Stimulated activated CD8-positive, alpha-beta memory T cell treated with anti-CD3 and anti-CD28 coated beads, Interleukin-12 subunit alpha, Interleukin-12 subunit beta, amount 100 ng/mL, for 4 hours (primary cell): ENCODE measurements around the gene GALNT2.

Experiments
- DNase-seq: peaks from one replicate; pipeline ENCODE4 v3.0.0-alpha.2; 2020; ENCODE audit warnings: low read depth

GALNT2 gene

DNA sequence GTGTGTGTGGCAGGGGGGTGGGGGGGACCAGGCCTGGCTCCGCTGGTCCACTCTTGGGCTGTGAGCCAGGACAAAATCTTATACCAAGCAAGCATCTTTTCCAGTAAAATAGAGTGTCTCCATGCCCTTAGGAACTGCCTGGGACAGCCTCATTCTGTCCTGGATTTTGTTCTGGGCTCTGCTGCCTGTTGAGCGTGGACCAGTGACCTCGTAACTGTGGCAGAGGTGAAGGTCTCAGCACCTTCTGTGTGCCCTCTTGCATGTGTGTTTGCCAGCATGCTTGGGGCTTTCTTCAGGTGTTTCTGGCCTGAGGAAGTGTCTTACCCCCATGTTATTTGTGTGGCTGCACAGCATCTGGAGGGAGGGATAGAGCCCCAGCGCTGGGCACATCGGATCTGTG, 45.7 kb downstream of the GALNT2 start:
- no peak for DNase-seq

DNA sequence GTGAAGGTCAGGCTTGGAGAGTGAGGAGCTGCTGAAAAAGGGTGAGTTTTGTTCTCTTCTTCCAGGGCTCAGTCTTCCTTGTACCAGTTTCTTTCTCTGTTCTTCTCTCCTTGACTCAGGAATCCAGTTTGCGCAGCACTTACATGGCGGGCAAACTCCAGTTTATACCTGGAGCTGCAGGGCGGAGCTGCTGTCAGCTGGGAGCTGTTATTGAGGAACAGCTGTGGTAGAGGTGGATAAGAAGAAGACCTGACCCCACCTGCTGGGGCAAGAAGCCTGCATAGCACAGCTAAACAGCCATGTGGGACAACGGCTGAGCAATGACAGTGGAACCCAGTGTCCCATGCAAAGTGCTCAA, 46.2 kb downstream of the GALNT2 start:
- no peak for DNase-seq

DNA sequence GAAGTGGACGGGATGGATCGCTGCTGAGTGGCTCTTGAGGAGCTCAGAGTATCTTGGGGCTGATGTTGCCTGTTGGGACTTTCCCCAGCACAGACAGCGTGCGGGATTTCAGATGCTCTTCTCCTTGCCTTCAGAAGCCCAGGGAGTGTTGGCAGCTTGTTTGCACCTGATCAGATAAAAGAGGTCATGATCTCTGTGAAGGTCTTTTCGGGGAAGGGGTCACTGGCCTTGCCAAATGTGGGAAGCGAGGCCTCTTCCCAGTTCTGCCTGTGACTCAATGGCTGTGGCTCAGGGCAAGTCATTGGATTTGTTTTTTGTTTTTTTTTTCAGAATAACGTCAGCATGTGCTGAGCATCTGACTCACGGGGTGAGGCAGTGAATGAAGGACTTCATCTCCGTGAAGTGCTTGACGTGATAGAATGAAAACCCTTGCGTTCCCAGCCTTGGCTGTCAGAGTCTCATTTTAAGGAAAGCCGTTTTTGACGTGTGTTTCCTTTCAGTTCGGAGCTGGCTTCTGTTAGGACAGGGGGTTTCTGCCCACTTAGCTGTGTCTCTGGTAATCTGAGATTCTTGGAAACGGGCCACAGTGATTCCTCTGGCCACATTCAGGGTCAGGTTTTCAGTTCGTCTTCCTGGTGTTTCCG, 46.7 kb downstream of the GALNT2 start:
- no peak for DNase-seq

DNA sequence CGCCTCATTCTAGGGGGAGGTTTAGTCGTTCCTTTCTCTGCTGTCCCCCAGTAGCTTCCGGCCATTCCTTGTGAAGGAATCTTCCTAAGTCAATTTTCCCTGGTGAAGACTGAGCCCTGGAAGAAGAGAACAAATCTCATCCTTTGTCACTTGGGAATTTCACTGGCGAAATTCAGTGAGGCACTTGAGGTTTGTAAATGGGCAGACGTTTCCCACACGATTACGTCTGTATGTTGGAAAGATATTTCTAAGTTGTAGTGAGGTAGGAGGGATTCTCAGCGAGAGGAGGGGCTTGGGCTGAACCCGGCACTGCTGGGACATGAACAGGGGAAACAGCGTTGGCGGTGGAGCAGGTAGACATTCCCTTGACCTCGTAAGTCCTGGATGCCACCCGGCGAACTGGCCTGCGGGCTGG, 47.2 kb downstream of the GALNT2 start:
- no peak for DNase-seq

DNA sequence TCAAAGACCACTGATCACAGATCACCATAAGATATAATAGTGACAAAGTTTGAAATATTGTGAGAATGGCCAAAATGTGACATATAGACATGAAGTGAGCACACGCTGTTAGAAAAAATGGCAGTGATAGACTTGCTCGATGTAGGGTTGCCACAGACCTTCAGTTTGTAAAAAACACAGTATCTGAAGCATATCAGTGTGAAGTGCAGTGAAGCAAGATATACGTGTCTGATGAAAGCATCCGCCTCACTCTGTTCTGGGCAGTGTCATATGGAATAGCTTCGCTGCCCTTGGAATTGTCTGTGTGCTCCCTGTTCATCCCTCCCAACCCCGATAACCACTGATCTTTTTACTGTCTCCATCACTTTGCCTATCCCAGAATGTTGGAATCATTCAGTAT, 50.7 kb downstream of the GALNT2 start:
- no peak for DNase-seq

DNA sequence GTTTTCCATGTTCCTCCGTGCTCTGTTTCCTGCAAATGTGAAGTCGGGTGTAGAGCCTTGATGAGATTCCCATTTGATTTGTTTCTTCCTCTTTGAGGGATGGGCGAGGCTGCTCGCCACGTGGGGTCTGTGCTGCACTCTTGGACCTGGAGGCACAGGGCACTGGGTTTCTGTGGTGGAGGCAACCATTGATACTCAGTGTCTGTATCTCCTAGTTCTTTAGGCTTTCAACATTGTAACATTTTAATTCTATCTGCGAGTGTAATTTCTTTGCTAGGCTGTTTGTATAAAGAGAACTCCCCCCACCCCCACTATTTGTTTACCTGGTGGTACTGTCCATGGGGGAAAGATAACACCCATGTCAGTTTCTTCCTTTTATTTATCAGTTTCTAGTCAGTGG, 52.3 kb downstream of the GALNT2 start:
- no peak for DNase-seq

DNA sequence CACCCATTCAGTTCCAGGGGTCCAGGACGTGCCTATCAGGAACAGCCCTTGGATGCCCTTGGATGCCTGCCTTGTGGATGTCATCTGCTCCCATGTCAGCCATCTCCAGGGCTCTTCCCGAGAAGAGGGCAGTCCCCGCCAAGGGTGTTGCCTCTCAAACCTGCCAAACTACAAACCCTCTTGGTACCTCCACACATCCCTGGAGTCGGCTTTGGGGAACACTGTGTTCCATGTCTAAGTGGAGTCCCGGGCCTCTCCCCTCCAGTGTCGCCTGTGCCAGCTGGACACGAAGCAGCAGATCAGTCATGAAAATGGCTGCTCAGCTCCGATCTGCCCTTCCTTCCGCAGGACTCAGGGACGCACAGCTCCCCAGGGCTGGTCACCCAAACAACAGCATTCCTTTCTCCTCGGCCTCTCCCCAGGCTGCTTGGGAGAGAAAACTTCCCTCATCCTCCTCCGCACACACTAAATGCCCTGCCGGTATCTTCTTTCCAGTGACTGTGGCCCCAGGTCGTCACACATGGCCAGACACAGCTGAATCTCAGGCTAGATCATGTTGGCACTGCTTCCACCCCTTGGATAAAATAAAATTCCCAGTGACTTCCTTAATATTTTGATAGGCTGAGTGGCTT, 53.4 kb downstream of the GALNT2 start:
- DNase-seq: no peak

DNA sequence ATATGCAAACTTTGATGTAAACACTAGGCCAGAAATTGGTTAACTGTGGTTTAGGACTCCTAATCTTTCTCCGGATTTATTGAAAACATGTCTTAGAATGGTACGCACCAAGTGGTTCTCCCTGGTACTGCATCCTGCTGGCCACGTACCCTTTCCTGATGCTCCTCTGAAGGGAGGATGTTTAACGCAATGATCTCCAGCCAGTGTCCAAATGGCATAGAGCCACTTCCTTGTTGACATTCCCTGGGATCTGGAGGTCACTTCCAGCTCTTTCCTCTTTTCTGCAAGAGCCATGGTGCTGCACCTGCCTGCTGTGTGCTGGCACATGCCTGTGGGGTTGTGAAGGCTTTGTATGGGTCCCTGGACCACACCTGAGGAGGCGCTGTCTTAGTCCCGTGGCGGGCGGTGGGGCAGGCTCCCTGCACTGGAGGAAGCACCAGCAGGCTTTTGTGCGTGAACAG, 53.9 kb downstream of the GALNT2 start:
- DNase-seq: no peak

DNA sequence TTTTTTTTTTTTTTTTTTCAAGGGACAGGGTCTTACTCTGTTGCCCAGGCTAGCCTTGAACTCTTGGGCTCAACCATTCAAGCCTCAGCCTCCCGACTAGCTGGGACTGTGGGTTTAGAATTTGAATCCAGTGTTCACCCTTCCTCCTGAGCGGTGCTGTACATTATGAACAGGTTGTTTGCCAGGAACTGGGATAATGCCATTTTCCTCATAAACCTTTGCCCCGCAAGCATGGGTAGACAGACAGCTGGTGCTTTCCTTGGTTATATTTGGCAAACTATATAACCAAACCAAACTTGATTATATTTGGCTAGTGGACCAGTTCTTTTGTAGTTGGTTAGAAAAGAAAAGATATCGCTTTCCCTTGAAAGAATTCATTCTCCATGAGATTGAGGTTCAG, 54.9 kb downstream of the GALNT2 start:
- no peak for DNase-seq

DNA sequence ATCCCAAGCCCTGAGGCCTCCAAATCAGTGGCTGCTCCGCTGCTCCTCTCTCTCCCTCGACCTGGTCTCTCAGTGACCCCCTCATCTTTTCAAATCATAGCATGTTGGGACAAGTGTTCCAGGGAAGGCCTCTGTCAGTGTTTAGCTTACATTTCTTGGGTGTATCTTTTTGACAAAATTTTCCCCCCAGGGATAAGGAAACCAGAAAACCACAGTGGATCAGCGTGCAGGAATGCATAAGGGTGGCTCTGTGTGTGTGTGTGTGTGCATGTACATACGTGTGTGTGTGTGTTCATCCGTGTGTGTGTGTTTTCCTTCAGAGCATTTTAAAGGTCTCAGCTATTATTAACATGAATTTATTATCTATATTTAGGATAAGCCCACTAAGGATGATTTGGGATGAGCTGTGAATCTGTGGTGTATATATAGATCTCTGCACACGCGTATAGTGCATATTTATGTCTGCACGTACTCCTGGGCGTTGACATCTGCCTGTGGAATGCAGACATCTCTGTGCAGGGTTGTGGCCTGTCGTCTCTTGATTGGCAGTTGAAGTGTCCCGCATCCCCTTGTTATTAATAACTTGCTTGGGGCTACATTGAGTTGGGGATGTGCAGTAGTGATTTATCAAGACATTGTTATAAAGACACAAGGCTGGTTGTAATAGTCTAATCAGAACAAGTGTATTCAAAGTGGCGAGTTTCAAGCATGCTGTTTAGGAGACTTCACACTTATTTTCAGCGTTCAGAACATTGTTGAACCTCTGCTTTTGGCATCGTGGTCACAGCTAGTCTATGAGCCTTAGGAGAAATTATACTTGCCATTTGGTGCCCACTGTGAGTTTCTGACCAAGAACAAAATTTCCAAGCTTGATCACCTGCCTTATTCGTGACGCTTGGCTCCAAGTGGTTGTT, 55.6 kb downstream of the GALNT2 start:
- DNase-seq: no peak

DNA sequence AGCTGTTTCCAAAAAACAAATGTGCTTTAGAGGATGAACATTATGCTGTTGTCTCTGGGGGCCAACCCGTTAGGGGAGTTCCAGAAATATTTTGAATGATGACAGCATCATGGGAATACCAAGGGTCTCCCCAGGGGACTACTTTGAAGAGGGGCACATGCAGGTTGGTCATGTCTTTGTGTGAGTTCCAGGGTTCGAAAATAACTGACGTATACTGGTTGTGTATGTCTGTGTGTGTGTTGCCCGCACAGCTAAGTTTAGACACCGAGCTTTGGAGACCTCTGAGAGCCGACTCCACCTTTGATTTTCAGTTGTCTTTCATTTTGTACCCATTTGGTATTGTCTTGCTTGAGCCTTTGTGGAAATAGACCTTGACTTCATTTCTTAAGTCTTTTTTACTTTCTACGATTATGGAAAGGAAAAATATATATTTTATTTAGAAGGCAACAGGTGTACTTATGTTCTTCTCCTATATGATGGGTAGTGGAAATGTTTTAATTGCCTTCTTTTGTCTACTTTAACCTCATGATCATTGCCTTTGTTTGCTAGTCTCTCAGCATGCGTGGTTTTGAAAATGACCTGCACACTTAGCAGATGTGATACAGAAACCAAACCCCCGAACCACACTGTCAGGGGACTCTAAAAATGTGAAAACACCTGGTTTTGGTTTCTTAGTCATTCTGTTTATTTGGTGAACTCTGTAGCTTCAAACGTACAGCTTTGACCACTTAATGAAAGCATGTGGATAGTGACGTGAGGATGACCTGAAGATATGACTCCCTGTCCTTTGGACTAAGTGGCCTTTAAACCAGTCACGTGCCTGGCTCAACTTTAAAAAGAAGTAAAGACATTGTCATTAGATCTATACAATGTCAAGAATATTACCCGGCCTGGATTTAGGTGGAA, 56.5 kb downstream of the GALNT2 start:
- DNase-seq: no peak

DNA sequence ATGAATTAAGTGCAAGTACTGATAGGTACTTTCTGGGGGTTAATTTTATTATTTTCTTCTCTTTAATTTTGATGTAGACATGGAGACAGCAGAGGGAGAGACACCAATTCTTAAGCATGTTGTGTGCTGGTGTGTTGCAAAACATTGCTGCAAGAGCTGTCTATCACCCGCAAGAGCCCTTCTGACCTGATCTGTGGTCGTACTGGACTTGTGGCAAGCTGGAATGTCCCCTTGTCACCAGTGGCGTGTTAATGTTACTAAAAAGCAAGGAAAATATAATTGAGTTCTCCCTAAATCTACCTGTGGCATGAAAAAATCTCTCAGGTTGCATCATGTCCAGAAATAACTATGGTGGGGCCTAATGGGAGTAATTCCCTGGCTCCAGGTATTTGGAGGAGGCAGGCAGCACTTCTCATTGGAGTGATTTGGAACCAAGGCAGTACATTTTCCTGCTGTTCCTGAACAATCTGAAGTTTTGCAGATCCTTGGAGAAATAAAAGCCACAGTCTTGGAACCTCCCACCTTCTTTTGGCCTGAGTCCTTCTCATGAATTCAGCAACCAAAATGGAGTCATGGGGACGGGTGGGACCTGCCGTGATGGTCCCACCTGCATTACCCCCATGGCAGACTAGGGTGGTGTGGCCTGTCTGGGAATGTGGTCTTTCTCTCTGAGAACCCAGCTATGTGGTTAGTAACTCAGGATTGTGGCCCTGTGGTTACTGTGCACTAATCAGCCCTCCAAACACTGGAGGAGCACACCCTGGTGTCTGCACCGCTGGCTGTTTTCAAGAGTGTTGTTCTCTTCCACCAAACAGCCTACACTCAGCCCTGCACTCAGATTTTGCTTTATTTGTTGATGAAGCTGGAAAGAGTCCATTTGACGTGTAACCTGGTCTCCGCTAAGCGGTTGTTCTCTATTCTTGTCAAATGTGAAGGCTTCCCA, 57.4 kb downstream of the GALNT2 start:
- no peak for DNase-seq

DNA sequence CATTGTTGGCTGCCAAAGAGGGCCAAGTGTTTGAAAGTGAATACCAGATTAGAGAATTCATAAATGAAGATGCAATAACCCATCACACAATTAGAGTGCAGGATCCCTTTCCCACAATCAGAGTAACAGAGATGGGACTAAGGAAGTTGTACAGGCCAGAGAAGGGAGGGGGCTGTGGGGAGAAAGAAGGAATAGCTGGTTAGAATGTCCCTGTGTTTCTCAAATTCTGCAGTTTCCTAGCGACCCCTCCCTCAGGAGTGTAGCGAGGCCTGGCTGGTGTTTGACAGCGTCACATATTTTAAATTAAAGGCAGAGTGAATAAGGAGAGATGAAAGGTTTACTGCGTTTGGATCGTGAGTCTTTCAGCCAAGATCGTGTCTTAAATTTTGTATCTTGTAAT, 58.1 kb downstream of the GALNT2 start:
- DNase-seq: no peak

DNA sequence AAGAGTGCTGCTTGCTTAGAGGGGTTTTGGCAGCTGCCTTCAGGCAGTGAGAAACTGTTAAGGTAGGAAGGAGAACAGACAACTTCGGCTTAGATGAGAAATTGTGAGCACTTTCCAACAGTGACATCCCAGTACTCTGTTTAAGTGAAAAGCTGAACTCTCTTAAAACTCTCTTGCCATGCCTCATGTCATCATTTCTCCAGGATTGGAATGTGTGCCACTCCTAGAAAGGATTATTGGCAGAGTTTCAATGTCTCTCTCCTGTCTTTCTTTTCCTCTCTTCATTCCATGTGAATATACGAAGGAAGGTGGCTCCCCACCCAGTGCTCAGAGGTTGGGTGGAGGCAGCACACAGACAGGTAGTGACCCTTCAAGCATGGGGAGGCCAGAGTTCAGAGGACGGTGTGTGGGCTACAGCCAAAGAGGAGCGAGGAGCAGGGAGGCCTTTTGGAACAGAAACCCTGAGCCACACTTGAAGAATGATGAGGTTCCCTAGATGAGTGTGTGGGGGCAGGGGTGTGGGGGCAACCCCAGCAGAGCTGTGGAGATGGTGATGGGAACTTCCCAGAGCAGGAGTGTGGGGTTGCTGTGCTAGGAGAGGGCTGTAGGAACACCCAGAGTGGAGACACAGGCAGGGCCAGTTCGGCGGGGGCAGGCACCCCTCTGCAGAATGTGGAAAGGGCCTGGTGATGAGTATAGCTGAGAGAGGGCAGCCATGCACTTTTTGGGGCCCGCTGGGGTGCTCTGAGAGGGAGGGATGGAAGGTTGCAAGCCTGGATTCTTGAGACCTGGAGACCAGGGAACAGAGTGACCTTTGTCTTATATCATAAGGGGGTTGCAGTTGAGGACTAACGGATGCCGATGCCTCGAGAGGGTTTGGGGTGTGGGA, 58.8 kb downstream of the GALNT2 start:
- DNase-seq: no peak

DNA sequence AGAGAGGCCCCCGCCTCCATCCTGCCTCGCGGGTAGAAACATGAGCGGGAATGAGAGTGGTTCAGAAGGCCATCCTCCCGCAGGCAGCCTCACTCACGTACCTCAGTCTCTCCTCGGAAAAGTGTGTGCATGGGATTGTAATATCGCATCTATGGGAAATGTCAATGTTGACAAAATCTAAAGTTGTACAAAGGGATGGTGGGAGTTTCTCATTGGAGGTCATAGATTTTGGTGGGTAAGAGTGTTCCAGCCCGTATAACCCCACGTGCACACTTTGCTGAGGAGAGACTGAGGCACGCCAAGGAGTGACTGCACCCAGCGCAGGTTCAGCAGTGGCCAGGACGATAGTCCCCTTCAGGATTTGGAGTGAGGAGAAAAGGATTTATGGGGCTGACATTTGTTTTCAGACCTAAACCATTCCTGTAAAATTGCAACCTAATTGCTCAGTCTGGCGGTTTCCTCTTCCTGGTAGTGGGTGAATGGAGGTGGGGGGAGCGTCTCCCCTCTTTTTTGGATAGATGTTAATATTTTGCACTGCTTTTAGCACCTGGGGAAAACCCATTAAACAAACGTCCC, 59.6 kb downstream of the GALNT2 start:
- no peak for DNase-seq

DNA sequence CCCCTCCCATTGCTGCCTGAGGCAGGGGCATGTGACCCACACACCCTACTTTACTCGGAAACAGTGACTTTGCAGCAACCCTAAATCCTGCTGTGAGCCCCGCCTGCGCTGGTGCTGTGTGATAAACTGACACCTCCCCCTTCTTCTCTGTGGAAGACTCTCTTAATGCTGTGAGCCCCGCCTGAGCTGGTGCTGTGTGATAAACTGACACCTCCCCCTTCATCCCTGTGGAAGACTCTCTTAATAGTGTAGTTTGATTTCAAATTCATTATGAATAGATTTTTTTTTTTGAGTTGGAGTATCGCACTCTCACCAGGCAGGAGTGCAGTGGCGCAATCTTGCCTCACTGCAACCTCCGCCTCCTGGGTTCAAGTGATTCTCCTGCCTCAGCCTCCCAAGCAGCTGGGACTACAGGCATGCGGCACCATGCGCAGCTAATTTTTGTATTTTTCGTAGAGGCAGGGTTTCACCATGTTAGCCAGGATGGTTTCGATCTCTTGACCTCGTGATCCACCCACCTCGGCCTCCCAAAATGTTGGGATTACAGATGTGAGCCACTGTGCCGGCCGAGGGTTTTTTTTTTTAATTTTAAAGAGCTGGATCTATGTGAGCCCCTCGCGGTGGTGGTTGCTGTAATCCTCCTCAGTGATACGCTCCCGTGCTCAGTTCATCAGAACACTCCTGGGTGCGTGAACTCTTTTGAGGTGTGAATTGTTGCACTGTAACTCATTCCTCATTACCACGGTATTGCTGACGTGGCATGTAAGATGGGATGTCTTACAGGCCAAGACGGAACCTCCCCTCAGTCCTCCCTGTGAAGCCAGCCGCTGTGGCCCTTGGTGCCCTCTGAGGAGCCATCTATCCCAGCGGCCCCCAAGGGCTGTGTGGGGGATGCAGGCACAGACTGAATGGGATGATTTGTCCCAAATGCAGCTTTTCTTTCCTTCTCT, 60.3 kb downstream of the GALNT2 start:
- DNase-seq: peak; percentile 37

DNA sequence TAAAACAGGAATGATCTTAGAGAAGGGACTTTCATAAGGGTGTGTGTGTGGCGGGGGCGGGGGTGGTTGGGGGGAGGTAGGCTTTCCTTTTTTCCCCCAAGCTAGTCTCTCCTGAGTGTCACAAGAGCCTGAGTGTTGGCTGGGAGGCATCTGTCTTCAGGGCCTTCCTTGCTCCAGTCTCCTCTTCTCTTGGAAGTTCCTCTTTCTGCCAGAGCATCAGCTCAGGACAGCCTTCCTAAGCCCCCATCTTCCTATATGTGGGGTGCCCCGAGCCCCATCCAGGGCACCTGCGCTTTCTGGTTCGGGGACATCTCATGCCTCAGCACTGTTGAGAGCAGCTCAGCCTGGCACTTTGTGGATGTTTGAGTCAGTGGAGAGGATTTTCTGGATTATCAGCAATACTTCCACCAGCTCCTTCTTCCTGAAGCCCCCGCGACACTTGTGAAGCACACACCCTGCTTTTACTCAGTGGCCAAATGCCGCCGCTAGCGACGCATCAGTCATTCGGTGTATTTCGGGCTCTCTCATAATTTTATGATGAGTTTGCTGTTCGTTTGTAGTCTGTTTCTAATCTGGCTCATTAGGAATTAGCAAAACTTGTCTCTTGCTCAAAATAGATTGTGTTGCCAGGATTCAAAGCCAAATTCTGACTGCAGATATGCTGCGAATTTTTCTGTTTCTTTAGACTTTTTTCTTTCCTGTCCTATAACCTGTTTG, 61.7 kb downstream of the GALNT2 start:
- no peak for DNase-seq

DNA sequence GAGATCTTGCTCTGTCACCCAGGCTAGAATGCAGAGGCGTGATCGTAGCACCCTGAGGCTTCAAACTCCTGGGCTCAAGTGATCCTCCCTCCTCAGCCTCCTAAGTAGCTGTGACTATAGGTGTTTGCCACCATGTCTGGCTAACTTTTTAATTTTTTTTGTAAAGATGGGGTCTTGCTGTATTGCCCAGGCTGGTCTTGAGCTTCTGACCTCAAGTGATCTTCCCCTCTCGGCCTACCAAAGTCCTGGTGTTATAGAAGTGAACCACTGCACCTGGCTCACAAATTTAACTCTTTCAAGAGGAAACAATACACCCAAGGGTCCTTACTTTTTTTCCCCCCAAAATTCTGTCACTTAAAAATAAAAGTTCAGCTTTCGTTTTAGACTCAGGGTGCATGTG, 62.3 kb downstream of the GALNT2 start:
- DNase-seq: no peak
